Endometrial microvascular endothelial cells (primary cell): ENCODE data around the gene MUC2. TPM values are rescaled to one million over a fixed set of nuclear protein-coding genes. Genes with fewer than 3 reads are reported as not detected.

Experiments
- total RNA-seq: library from RNA; depleted of rRNA; stranded (reverse); fragments of >200 nt; gene quantifications from one replicate; pipeline ENCODE4 v1.2.3, GENCODE V29; 2015; ENCODE audit errors: inconsistent ontology term

Gene MUC2
- total RNA-seq, 1 donor from 2014 or later: not detected

Other genes starting within 250 kb of the MUC2 start
- gene CRACR2B, start 247.0 kb upstream of the MUC2 start, total RNA-seq: 6.6 TPM
- 706 TPM for gene CD151, start 241.9 kb upstream of the MUC2 start, total RNA-seq
- gene POLR2L, start 232.3 kb upstream of the MUC2 start, total RNA-seq: 315 TPM
- gene TSPAN4, start 232.0 kb upstream of the MUC2 start, total RNA-seq: 220 TPM
- 156 TPM for gene CHID1, start 164.1 kb upstream of the MUC2 start, total RNA-seq
- 66.6 TPM for gene AP2A2, start 149.0 kb upstream of the MUC2 start, total RNA-seq
- not detected for gene MUC6, start 38.2 kb upstream of the MUC2 start, total RNA-seq
- not detected for gene MUC5AC, start 83.1 kb downstream of the MUC2 start, total RNA-seq
- not detected for gene MUC5B, start 148.2 kb downstream of the MUC2 start, total RNA-seq
- 36.8 TPM for gene TOLLIP, start 234.8 kb downstream of the MUC2 start, total RNA-seq